ENCODE data around the gene P4HB.

The P4HB gene

DNA sequence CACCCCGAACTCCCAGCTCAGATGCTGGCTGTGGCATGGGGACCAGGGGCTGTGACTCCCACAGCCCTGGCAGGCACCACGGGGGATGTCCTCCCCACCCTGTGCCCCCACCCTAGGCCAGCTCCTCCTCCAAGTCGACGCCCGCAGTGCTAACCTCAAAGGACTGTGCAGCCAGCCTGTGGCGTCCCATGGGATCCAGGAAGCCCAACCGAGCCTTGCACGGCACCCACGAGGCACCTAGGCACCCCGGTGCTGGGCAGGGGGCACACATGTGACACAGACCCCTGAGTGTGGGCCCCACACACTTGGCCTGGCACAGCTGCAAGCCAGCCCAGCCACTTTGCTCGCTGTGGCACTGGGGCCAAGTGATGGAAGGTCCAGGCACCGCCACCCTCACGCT lies 52.5 kb downstream of the P4HB start:
- DNase-seq, result no peak

DNA sequence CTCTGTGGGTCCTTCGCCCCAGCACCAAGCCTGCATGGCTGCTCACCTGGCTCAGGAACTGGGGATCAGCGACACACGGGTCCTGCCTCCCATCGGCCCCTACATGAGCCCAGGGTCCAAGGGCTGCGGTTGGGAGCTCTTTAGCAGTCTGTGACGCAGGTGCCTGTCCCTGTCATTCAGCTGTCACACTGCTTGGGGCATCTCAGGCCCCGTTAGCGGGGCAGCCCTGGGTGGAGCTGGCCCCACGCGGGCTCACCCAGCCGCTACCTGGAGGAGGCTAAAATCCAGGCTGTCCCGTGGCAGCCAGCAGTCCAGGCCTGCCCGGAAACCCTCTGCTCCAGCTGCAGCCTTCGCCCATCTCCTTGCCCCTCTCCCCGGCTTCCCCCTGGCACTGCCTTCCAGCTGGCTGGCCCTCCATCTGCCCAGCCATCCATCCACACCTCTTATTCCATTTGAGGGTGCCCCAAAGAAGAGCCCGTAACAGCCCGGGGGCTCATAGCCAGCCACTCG lies 53.1 kb downstream of the P4HB start:
- no peak for DNase-seq

DNA sequence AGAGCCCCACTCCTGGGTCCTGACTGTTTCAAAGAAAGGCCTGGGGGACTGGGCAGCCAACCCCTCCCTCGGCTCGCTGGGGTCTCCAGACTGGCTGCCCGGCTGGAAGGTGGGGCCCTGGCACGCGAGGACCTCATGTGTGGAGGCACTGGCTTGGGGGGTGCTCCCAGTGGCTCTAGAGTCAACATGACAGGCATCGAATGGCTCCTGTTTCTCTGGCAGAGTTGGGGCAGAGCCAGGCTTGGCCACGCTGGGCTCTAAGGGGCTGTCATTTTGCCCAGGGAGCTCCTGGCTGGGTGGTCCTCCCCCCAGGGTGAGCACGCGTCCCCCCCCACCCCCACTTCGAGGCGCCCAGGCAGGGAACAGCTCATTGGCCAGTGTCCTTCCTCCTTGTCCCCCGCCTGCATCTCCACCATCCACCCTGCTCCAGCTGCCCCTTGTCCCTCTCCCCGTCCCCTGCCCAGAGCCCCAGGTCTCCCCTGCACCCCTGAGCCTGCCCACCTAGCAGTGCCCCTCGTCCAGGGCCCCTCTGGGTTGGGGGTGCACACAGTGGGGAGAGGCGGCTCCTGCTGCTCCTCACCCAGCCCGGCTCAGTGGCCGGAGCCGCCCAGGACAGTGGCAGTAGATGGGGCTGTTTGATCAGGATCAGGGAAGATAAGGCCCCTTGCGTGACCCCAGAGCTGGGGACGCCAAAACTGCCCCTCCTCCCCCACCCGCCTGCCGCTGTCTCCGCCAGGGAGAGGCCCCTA lies 53.7 kb downstream of the P4HB start:
- DNase-seq, result no peak

DNA sequence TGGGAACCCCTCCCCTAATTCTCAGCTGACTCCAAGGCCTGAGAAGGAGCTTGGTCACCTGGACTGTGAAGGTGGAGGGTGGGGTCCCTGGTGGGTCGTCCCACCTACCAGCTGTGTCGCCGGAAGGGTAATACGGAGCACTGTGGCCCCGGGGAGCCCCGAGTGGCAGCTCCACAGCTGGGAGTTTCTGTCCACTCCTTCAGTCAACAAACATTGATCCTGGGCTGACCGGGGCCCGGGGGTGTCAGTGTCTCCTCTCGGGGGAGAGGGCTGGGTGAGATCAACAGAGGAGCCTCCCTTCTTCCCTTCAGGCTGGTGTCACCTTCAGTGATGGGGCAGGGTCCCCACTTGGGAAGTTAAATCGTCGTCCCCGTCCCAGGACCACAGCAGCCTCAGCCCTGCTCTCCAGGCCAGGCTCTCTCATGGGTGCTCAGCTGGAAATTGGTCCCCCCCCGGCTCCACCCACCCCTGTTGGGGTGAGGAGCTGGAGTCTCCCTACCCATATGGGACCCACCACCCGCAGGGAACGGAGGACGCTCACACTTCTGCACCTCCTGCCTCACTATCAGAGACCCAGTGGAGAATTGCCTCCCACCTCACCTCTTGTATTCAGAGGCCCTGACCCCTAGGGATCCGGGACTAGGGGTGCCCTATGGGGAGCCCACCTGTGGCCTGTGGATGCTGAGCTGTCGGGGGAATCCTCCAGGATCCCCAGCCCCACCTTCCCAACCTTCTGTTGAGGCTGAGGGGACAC lies 54.5 kb downstream of the P4HB start:
- DNase-seq, result no peak

DNA sequence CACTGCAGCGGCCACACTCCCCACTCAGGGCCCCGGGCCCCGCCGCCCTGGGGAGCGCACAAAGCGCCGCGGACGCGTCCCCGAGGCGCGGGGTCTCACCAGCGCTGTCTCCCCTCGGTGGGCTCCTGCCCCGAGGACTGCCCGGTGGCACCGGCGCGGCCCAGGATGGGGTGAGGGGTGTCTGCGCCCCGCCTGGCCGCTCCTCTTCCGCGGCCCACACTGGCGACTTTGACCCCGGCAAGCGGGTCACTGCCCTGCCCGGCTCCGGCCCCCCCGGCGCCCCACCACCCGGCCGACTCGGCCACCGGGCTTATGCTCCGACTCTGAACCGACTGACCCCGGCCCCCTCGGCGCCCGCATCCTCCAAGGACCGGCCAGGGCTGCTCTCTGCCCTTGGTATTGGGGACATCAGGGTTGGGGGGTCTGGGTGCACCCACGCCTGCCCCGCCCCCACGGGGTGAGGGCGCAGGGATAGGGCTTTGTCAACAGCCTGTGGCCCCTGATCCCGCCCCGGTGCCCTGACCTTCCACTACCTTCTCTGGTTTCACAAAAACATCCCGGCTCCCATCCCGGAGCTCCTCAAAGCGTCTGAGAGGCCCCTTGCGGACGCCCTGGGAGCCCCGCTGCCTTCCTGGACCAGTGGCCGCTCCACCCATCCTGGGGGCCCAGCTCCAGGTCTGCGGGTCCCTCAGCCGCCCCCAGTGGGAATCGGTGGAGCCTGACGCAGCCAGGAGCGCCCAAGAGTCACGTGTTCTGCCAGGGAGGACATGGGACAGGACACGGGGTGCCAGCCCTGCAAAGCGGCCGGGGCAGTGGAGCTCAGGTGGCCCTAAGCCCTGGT lies 55.6 kb downstream of the P4HB start:
- DNase-seq, result no peak

DNA sequence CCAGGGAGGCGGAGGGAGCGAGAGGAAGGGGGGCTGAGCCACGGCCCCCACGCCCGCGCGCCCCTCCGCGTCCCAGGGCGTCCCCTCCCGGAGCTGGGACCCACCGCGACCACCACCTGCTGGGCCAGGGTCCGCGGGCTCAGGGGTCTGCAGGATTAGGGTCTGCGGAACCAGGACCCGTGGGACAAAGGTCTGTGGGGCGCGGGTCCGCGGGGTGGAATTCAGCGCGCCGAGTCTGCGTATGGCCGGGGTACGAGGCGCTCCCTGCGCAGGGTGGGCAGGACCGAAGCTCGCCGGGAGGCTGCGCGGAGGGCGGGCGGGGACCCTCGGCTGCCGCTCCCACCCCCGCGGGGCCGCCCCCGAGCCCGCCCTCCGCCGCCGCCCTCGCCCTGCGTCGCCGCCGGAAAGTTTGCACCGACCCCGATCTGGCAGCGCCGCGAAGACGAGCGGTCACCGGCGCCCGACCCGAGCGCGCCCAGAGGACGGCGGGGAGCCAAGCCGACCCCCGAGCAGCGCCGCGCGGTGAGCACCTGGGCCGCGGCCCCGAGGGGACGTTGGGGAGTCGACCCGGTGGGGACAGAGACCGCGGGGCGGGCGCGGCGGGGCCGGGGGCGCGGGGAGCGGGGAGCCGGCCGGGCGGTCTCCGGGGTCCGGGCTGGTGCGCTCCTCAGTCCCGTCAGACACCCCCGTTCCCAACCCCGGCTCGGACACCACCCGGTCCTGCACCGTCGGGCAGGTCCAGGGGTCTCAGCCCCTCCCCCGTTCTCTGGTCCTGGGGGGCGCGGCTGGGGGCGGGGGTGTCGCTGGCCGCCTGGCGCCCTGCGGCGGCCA lies 56.4 kb downstream of the P4HB start, which contains the start of gene GCGR:
Gene GCGR, plus strand, starts transcription at position 423 of the 831 bp plus-strand sequence. CDS start 4,869 bp downstream, outside the sequence.
- no peak for DNase-seq

DNA sequence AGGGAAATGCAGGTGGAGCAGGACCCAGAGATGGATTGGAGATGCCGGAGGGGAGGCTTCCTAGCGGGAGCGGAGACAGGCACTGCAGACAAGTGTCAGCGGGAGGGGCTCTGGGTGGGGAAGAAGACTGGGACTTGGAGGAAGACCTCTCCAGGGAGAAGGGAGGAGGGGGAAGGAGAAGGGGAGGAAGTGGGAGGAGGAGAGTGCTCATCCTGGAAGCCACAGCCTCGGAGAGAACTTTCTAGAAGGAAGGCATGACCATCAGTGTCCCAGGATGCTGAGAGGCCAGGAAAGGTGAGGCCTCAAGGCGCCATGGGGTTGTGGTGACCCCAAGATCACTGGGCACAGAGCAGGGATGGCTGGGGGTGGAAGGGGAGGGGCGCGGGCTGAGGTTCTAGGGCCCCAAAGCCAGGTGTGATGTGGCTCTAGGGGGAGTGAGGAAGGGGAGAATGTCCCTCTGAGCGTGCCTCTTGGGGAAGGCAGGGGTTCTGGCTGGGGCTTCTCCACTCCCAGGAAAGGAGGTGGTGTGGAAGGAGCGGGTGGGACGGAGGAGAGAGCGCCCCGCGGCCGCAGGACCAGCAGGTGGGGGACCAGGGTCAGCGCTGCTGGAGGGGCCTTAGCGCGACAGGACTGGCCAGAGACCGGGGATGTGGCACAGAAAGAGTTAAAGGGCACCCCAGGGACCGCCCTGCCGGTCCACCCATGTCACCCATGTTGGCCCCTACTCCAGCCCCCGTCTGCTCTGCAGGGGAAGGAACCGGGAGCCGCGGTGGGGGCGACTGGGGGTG lies 57.3 kb downstream of the P4HB start:
- DNase-seq, result no peak

DNA sequence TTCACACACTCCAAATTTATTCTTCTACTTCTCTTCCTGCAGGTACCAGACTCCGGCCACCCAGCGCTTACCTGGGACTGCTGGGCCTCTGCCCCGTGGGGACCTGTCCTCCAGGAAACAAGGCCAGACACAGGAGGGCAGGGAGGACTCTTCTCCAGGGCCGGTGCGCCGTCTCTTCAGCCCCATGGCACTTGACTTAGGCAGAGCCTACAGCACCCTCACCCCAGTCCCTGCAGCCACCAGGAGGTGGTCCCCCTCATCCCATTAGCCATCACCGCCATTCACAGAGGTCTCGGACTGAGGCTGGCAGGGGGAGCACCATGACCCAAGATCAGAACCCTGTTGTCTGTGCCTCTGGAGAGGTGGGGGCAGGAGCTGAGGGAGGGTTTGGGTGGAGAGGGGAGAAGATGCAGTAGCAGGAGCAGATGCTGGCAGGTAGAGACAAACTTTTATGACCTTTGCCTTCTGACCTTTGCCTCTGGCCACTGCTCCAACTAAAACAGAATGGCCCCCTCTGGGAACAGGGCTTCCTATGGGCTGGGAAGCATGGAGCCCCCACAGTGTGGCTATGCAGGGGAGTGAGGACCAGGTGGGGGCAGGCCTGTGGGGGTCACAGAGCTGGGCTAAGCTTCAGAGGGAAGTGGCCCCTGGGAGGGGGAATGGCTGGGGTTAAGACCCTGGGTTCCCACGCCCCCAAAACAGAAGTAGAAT lies 58.1 kb downstream of the P4HB start:
- DNase-seq, result no peak

DNA sequence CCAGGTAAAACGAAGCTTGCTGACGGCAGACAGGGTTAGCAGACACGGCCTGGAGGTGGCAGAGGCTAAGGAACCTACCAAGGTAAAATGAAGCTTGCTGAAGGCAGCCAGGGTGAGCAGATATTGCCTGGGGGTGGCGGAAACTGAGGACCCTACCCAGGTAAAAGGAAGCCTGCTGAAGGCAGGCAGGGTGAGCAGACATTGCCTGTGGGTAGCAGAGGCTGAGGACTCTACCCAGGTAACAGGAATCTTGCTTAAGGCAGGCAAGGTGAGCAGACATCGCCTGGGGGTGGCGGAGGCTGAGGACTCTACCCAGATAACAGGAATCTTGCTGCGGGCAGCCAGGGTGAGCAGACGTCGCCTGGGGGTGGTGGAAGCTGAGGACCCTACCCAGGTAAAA lies 59.0 kb downstream of the P4HB start:
- DNase-seq, result no peak

DNA sequence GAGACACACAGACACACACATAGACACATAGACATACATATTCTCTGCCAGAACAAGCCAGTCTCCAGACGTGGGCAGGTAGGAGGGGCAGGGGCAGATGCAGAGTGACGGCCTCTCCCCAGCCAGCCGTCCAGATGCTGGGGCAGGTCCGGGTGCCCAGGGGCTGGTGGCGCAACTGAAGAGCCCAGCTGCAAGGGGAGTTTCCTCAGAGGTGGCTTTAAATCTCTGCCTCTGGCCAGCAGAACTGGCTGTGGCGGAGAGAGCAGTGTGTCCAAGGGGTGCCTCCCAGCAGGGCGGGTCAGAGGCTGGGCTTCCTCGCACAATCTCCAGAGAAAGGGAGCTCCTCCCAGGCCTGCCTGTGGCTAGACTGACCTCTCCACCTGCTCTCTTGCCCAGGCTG lies 65.8 kb downstream of the P4HB start:
- DNase-seq, result no peak

DNA sequence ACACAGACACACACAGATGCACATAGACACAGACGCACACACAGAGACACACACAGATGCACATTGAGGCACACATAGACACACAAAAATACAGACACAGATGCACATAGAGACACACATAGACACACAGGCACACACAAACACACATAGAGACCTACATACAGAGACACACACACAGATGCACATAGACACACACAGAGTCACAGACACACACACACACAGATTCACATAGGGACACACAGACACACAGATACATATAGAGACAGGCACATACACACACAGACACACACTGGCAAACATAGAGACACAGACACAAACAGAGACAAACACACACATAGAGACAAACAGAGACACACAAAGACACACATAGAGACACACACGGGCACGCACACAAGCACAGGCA lies 66.3 kb downstream of the P4HB start:
- DNase-seq, result no peak

Measured in GDM1 (cell line).